DOHH2 (cell line): ENCODE data around the gene MC2R.

ENCODE experiments used
- EZH2phosphoT487 ChIP-seq: fragments of 200-600 bp; sonication (generic); IDR thresholded peaks from 2 replicates; pipeline ENCODE4 v1.6.1; 2017; ENCODE audit warnings: borderline replicate concordance, mild to moderate bottlenecking, antibody characterized with exemption, low read length, moderate library complexity, mixed read lengths
- TF ChIP-seq, protein P1 (sequence below): fragments of 200-600 bp; sonication (generic); IDR thresholded peaks from one replicate; pipeline ENCODE4 v1.5.1; 2014; ENCODE audit warnings: antibody characterized with exemption, mild to moderate bottlenecking, low read depth, low read length; ENCODE audit not compliant: poor library complexity, severe bottlenecking

DNA sequence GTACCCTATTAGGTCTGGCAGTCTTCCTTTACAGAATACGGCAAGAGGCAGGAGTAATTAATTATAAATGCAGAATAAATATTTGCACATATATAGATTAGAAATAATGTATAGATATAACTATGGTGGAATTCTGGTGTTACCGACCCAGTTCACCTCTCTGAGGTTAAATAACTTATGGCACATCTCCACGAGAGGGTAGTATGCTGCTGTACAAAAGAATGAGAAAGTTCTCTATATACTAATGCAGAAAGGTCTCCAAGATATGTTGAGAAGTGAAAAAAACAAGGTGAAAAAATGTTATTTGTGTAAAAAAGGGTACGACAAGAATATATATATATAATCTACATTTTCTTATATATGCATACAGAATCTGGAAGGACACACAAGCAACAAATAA is 40.8 kb downstream of the MC2R start:
- TF ChIP-seq, protein P1, sequence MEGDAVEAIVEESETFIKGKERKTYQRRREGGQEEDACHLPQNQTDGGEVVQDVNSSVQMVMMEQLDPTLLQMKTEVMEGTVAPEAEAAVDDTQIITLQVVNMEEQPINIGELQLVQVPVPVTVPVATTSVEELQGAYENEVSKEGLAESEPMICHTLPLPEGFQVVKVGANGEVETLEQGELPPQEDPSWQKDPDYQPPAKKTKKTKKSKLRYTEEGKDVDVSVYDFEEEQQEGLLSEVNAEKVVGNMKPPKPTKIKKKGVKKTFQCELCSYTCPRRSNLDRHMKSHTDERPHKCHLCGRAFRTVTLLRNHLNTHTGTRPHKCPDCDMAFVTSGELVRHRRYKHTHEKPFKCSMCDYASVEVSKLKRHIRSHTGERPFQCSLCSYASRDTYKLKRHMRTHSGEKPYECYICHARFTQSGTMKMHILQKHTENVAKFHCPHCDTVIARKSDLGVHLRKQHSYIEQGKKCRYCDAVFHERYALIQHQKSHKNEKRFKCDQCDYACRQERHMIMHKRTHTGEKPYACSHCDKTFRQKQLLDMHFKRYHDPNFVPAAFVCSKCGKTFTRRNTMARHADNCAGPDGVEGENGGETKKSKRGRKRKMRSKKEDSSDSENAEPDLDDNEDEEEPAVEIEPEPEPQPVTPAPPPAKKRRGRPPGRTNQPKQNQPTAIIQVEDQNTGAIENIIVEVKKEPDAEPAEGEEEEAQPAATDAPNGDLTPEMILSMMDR, result no peak
- TF ChIP-seq EZH2phosphoT487, result no peak
